Measurements from ENCODE around the gene TTC28. TPM values are rescaled to one million over a fixed set of nuclear protein-coding genes. Genes with fewer than 3 reads are reported as not detected.

The TTC28 gene
- total and polyA plus RNA-seq, 2 donors (not counting 1 experiment from before 2014, with no cell fraction given), result 8.2 to 31.4 TPM

DNA sequence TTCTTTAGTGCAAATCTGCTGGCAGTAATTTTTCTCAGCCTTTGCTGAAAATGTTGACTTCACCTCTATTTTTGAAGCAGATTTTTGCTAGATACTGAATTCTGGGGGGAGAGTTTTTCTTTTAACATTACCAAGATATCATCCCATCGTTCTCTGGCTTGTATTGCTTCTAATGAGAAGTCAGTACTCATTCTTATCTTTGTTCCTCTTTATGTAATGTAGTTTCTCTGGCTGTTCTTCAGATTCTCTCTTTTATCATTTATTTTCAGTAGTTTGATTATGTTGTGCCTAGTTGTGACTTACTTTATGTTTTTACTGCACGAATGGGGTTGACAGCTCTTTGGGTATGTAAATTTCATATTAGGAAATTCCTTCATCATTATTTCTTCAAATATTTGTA lies 441.9 kb downstream of the TTC28 start:
- H3K4me1 ChIP-seq (ENCODE audit: control insufficient read depth, extremely low read depth, insufficient read depth, low read length), result no peaks in the 10 kb centered on the region
- no peak overlapping the region for H3K4me3 ChIP-seq (replicated peaks in 1 of 4; ENCODE audit: control extremely low read depth in 1 of 4, insufficient read depth in 1 of 4, low read depth in 3 of 4, low read length in 4 of 4)
- no peak overlapping the region for H2AFZ ChIP-seq (ENCODE audit: low read length)
- H3K36me3 ChIP-seq (ENCODE audit: control insufficient read depth, insufficient read depth, low read length), result no peaks in the 10 kb centered on the region
- H3K79me2 ChIP-seq (ENCODE audit: control insufficient read depth, insufficient read depth, low read length), result no peaks in the 10 kb centered on the region
- DNase-seq (ENCODE audit: low read depth in 2 of 2), result no peak
- H3K9ac ChIP-seq (ENCODE audit: insufficient read depth, low read length), result no peak overlapping the region
- H4K20me1 ChIP-seq (ENCODE audit: control insufficient read depth, extremely low read depth, insufficient read depth, low read length), result no peaks in the 10 kb centered on the region
- no peaks in the 10 kb centered on the region for H3K27me3 ChIP-seq (ENCODE audit: control insufficient read depth, insufficient read depth, low read length)
- TF ChIP-seq, protein P1, sequence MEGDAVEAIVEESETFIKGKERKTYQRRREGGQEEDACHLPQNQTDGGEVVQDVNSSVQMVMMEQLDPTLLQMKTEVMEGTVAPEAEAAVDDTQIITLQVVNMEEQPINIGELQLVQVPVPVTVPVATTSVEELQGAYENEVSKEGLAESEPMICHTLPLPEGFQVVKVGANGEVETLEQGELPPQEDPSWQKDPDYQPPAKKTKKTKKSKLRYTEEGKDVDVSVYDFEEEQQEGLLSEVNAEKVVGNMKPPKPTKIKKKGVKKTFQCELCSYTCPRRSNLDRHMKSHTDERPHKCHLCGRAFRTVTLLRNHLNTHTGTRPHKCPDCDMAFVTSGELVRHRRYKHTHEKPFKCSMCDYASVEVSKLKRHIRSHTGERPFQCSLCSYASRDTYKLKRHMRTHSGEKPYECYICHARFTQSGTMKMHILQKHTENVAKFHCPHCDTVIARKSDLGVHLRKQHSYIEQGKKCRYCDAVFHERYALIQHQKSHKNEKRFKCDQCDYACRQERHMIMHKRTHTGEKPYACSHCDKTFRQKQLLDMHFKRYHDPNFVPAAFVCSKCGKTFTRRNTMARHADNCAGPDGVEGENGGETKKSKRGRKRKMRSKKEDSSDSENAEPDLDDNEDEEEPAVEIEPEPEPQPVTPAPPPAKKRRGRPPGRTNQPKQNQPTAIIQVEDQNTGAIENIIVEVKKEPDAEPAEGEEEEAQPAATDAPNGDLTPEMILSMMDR (conservative IDR thresholded peaks at IDR 0.05 in 1 of 2, IDR thresholded peaks at IDR 0.05 in 1 of 2; ENCODE audit: low read depth in 1 of 2, low read length in 2 of 2), result no peak
- no peak for TF ChIP-seq EZH2 (IDR thresholded peaks at IDR 0.05; ENCODE audit: low read length, missing control alignments)
- H3K4me2 ChIP-seq (ENCODE audit: extremely low read depth, insufficient read depth, low read length), result no peak overlapping the region
- H3K9me3 ChIP-seq (ENCODE audit: control insufficient read depth, insufficient read depth, low read depth, low read length), result no peaks in the 10 kb centered on the region
- no peak overlapping the region for H3K27ac ChIP-seq (ENCODE audit: insufficient read depth, low read length)

DNA sequence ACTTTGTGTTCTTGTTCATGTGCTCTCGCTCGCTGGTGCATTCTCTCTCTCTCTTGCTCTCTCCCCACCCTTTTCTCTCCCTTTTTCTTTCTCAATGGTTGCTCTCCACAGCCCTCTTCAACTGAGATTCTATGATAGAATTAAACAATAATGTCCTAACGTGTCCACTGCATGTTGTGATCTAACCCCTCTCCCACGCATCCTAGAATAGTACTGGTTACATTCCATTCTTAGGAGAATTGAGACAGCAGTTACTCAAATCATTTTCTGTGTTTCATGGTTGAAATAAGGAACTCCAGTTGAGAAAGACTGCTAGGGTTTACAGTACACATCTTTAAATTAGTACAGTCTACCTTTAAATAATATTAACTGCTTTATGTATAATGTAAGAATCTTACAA lies 442.5 kb downstream of the TTC28 start:
- no peak for DNase-seq (ENCODE audit: low read depth in 2 of 2)
- Histone ChIP-seq H3K79me2 (ENCODE audit: control insufficient read depth, insufficient read depth, low read length) (no peaks in the 10 kb centered on the region), H3K27ac (ENCODE audit: insufficient read depth, low read length) (no peak overlapping the region), H3K4me3 (replicated peaks in 1 of 4; ENCODE audit: control extremely low read depth in 1 of 4, insufficient read depth in 1 of 4, low read depth in 3 of 4, low read length in 4 of 4) (no peak overlapping the region), H3K36me3 (ENCODE audit: control insufficient read depth, insufficient read depth, low read length) (no peaks in the 10 kb centered on the region), H3K4me1 (ENCODE audit: control insufficient read depth, extremely low read depth, insufficient read depth, low read length) (no peaks in the 10 kb centered on the region), H2AFZ (ENCODE audit: low read length) (no peak overlapping the region), H3K9ac (ENCODE audit: insufficient read depth, low read length) (no peak overlapping the region), H3K27me3 (ENCODE audit: control insufficient read depth, insufficient read depth, low read length) (no peaks in the 10 kb centered on the region), H3K4me2 (ENCODE audit: extremely low read depth, insufficient read depth, low read length) (no peak overlapping the region), H4K20me1 (ENCODE audit: control insufficient read depth, extremely low read depth, insufficient read depth, low read length) (no peaks in the 10 kb centered on the region), H3K9me3 (ENCODE audit: control insufficient read depth, insufficient read depth, low read depth, low read length) (no peaks in the 10 kb centered on the region)
- TF ChIP-seq EZH2 (IDR thresholded peaks at IDR 0.05; ENCODE audit: low read length, missing control alignments), result no peak
- TF ChIP-seq, protein P1 (conservative IDR thresholded peaks at IDR 0.05 in 1 of 2, IDR thresholded peaks at IDR 0.05 in 1 of 2; ENCODE audit: low read depth in 1 of 2, low read length in 2 of 2), result no peak

DNA sequence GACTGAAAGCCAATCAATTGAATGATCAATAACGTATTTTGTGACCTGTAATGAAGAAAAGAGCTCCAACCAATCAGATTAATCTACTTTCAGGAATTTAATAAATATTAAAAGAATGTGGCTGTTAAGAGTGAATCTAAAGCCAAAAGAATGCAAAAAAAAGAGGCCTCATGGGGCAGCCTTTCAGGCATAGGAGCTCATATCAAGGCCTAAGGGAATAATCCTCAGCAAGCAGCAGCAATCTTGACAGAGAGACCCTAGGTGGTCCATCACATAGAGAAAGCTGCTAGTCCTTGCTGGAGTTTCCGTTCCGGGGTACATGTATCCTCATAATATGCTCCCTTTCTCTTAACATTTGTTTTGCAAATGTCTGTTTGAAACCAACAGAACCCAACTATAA lies 447.4 kb downstream of the TTC28 start:
- DNase-seq (ENCODE audit: low read depth in 2 of 2), result no peak
- Histone ChIP-seq H3K9me3 (ENCODE audit: control insufficient read depth, insufficient read depth, low read depth, low read length) (no peaks in the 10 kb centered on the region), H2AFZ (ENCODE audit: low read length) (no peak overlapping the region), H3K27ac (ENCODE audit: insufficient read depth, low read length) (no peak overlapping the region), H3K36me3 (ENCODE audit: control insufficient read depth, insufficient read depth, low read length) (no peaks in the 10 kb centered on the region), H3K4me2 (ENCODE audit: extremely low read depth, insufficient read depth, low read length) (no peak overlapping the region), H3K79me2 (ENCODE audit: control insufficient read depth, insufficient read depth, low read length) (no peaks in the 10 kb centered on the region), H3K9ac (ENCODE audit: insufficient read depth, low read length) (no peak overlapping the region), H3K27me3 (ENCODE audit: control insufficient read depth, insufficient read depth, low read length) (no peaks in the 10 kb centered on the region), H3K4me1 (ENCODE audit: control insufficient read depth, extremely low read depth, insufficient read depth, low read length) (peaks cover 8% of the 10 kb centered on the region), H3K4me3 (replicated peaks in 1 of 4; ENCODE audit: control extremely low read depth in 1 of 4, insufficient read depth in 1 of 4, low read depth in 3 of 4, low read length in 4 of 4) (no peak overlapping the region), H4K20me1 (ENCODE audit: control insufficient read depth, extremely low read depth, insufficient read depth, low read length) (no peaks in the 10 kb centered on the region)
- no peak for TF ChIP-seq EZH2 (IDR thresholded peaks at IDR 0.05; ENCODE audit: low read length, missing control alignments)
- TF ChIP-seq, protein P1 (conservative IDR thresholded peaks at IDR 0.05 in 1 of 2, IDR thresholded peaks at IDR 0.05 in 1 of 2; ENCODE audit: low read depth in 1 of 2, low read length in 2 of 2), result no peak
